Activated CD4-positive, alpha-beta T cell treated with anti-CD3 and anti-CD28 coated beads, Interleukin-2, amount 50 U/mL, for 16 hours (primary cell): Measurements from ENCODE around the gene TNFRSF13B.
"Not testable (repeated sequence)": the region's sequence is repeated elsewhere in the genome, so short reads cannot be mapped to it uniquely, and the experiment has no call there.

Experiments used
- DNase-seq: peaks from one replicate; pipeline ENCODE4 v3.0.0-alpha.2; 2020

The TNFRSF13B gene

GRCh38 chr17:17004997-17005614, 33.2 kb upstream of the TNFRSF13B start:
- DNase-seq = not testable (repeated sequence)

DNA sequence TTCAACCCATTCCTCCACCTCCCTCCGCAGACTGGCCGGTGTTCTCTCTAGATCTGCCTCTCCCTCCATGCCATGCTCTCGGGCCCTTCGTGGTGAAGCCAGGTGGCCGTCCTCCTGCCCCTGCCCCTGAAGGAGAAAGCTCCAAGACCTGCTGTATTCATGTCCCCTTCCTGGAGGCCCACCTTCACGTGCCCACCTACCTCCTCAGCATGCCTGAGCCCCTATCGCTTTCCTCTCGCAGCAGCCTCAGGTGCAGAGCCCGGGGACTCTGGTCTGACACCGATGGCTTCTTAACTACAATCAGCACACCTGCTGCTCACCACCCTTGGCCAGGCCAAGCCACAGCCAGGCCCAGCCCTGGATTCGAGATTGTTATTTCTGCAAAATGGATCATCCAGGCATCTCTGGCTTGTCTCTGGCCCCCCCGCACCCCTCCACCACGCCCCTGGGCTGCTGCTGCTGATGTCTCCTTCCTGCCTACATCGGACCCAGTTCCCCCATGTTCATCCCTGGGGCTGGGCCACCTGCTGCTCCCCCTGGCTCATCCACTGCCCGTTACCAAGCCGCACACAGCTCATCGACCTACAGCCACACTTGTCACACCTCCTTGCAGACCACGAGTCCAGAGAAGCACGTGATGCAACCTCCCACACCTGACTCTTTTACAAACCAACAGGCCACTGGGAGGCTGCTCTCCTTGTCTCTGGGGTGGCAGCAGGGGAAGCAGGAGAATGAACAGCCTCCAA, 32.5 kb upstream of the TNFRSF13B start:
- DNase-seq = no peak

DNA sequence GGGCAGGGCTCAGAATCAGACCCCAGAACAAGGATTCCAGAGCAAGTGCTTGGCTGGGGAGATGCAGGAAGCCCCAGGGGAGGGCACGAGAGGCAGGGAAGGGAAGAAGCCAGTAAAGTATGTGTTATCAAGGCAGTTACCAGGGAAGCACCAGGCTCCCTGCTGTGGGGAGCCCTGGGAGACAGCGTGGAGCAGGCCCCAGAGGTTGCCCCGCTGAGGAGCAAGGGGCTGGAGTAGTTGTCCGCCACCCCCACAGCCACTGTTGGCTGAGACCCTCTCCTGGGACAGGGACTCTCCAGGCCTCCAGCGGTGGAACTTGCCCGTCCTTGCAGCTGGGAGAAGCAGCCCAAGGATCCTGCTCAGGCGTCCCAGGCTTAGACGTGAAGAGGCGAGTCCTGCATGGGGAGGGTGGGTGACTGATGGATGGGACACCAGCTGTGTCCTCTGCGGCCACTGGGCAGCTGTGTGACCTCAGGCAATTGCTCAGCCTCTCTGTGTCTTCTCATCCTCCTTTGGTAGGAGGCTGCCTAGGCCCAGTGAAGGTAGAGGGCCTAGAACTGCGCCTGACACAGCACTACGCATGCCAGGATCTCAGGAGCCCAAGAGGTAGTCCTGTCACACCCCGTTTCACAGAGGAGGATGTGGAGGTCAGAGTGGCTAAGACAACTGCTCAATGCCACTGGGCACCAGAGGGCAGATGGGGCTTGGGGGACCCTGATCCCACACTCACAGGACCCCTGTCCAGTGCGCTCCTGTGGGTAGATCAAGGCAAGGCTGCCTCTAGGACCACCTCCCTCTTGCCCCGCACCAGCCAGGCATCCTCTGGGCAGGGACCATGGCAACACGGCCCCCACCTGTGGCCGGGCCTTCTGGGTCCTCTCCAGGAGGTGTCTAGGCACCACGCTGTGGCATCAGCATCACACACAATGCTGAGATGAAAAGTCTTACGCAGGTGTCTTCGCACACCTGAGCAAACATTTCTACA, 31.1 kb upstream of the TNFRSF13B start:
- not testable (repeated sequence) for DNase-seq

DNA sequence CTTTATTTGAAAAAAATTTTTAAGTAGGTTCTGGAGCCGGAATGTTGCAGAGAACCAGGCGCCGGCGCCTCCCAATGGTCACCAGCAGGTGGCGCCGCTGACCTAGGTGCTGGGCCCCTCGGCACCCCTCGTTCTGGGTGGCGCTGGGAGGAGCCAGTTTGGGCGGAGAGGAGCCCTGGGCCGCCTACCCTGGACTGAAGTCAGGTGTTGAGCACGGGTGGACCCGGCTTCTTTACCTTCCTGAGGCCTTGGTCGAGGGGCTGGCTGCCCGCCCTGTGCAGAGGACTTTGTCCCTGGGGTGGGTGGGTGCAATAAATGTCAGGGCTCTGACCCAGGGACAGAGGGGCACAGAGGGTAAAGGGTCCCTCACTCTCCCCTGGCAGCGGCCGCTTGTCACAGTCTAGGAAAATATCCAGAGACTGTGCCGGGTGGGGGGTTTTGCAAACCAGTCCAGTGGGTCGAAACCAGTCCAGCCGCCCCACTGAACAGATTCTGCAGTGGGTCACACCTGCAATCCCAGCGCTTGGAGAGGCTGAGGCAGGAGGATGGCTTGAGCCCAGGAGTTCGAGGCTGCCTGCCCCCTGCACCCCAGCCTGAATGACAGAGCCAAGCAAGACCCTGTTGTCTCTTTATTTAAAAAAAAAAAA, 30.1 kb upstream of the TNFRSF13B start:
- DNase-seq = peak; percentile 80

DNA sequence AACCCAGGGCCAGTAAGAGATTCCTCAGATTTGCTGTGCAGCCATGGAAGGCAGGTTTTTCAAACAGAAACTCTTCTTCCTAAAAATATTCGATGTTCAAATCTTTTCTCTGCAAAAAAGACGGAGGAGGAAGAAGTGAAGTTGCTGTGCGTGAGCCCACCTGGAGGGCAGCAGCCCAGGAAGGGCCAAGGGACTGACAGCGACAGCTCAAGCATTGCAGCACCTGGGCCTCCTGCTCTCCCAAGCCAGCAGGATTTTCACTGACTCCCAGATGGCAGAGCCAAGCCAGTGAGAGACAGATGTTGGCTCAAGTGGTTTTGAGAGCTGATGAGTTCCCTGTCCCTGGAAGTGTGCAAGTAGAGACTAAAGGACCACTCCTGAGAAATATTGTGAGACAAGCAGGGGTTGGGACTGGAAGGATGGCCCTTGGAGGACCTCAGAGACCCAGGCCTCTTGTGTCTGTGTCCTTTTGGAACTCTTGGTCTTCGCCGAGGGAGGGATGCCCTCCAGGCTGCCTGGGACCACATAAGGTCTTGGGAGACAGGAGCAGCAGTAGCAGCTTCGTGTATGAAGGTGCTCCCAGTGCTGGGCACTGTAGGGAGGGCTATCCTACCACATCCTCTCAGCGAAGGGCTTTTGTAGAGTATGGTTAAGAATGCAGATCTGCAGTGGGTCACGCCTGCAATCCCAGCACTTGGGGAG, 29.3 kb upstream of the TNFRSF13B start:
- no peak for DNase-seq

DNA sequence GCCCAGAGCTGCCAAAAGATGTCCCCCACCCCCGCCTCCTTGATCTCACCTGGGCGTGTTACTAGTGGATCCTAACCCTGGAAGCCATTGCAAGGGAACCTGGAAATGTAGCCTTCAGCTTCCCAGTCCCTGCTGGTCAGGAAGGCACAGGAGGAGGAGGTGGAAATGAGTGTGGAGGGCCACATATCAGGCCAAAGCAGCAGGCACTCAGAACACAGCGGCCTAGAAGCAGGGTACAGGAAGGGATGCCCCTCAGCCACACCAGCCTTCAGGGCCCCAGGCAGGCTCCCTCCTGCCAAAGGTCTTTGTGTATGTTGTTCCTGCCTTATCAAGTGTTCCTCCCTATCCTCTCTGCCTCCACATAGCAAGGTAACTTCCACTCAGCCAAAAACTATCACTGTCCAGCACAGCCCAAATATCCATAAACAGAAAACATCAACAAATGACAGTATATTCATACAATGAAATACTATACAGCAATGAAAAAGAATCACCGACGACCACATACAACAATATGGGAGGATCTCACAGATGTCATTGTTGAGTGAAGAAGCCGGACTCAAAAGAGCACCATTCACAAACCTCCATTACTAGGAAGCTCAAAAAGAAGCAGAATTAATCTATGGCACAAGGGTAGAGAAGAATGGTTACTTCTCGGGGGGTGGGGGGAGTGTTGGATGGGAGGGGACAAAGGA, 28.2 kb upstream of the TNFRSF13B start:
- no peak for DNase-seq

GRCh38 chr17:16997514-16998429, 25.9 kb upstream of the TNFRSF13B start:
- no peak for DNase-seq

DNA sequence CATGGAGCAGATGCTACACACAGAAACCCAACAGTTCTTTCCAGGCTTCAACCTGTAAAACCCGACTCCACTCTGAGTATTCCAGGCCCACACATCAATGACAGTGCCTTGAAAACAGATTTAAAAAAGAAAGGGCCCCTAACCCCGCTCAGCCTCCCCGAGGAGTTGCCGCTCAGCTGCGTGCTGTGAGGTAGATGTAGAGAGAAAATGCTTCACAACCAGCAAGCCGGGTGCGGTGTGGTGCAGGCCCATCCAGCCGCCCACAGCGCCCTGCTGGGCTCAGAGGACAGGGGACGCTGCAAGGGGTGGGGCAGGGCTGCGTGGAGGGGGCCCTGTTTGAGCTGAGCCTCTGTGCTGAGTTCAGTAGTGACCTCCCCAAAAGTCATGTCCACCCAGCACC, 24.8 kb upstream of the TNFRSF13B start:
- DNase-seq = not testable (repeated sequence)

DNA sequence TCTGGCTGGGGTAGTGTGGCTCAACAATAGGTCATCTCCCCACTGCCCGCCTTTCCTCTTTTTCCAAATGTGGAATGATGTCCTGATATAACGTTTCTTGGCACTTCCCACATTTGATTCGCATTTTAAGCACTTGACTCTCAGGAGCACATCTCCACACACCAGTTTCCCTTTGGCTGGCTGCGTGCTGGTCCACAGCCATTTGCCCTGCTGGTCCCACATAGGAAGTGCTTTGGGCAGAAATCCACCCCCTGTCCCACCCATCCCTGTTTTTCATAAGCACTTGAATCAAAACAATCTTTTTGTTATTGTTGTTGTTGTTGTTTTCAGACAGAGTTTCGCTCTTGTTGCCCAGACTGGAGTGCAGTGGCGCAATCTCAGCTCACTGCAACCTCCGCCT, 24.0 kb upstream of the TNFRSF13B start:
- no peak for DNase-seq

DNA sequence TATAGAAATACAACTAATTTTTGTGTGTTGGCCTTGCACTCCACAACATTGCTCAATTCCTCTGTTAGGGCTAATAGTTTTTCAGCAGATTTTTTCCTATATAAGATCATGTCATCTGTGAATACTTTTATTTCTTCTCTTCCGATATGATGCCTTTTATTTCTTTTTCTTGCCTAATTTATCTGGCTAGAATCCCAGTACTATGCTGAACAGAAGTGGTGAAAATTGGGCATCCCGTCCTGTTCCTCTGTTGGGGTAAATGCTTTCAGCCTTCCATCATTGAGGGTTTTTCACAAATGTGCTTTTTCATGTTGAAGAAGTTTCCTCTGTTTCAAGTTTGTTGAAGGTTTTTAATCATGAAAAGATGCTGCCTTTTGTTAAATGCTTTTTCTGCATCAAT, 22.7 kb upstream of the TNFRSF13B start:
- no peak for DNase-seq

- peak; percentile 83 for DNase-seq
Observed at GRCh38 chr17:16991349-16992009, 19.6 kb upstream of the TNFRSF13B start.

DNA sequence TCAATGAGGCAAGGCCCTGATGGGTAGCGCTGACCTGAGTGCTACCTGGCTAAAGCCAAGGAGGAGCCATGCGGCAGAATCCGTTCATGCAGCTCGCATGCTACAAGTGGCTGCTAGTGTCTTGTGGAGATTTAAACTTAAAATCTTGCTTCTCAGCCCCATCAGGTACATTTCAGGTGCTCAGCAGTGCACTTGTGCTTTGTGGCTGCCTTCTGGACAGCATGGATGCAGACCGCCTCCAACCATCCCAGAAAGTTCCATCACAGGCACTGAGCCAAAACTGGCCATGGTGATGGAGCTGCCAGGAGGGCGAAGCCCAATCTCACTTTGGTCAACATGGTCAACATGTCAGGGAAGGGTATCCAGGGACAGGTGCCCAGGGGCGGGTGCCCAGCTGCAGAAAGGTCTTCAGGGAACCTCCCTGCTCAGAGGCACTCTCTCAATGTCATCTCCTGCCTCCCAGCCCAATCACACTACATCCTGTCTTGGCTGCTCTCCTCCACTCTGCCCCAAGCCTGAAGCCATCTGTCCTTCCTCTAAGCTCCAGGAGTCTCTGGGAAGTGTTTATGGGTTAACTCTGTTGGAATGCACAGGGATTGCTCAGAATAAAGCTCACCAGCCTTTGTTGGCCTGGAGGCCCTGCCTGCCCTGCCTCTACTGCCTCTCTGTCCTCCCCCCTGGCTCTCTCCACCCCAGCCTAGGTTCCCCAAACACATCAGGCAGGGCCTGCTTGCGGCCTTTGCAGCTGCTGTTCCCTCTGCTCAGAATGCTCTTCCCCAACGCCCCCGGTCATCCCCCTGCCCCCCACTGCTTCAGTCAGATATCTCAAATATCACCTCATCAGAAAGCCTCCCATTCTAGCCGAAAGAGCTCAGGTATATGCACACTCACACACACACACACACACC, 18.3 kb upstream of the TNFRSF13B start:
- no peak for DNase-seq

DNA sequence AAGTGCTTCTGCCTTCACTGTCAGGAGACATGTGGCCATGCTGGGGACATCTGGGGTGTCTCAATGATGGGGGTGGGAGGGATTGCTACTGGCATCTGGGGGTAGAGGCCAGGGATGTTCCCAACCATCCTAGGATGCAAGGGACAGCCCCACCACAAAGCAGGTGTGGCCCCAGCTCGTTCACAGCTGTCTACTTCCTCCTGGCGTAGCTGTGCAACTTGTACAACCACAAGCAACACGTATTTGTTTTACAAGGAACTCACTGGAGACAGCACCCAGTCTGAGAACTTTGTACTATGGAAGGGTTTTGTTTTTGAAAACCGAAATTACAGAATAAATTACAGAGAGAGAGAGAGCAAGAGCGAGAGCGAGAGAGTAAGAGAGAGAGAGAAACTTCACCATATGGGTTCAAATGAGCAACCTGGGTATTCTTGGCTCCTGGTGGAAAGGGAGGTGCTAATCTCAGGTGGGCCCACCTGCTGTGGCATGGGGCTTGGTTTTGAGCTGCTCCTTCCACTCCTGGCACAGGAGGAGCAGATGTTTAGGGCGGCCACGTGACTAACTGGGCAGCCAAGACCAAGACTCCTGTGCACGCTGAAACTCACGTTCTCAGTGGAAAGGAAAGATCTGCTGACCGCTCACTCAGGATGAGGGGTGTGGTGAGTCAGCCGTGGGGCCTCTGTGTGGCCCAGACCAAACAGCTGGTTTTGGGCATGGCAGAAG, 17.5 kb upstream of the TNFRSF13B start:
- DNase-seq = peak; percentile 58

DNA sequence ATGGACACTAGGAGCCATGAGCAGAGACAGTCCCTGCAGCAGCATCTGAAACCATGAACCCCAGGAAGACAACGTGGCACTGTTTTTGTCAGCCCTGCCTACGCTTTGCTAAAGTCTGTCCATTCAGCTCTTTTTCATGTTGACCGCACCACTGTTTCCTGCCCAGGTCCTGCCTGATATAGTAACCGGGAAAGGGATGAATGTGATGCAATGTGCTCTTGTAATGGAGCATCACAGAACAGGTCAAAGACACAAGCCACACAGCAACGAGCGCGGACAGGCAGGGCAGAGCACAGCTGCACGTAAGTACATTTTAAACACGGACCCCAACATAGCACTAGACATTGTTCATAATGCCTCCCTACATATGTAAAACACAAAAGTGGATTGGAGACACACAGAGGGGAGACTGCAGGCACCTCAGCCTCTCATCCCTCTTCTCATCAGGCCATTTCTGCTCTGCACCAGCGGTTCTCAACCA, 16.9 kb upstream of the TNFRSF13B start:
- peak; percentile 69 for DNase-seq

DNA sequence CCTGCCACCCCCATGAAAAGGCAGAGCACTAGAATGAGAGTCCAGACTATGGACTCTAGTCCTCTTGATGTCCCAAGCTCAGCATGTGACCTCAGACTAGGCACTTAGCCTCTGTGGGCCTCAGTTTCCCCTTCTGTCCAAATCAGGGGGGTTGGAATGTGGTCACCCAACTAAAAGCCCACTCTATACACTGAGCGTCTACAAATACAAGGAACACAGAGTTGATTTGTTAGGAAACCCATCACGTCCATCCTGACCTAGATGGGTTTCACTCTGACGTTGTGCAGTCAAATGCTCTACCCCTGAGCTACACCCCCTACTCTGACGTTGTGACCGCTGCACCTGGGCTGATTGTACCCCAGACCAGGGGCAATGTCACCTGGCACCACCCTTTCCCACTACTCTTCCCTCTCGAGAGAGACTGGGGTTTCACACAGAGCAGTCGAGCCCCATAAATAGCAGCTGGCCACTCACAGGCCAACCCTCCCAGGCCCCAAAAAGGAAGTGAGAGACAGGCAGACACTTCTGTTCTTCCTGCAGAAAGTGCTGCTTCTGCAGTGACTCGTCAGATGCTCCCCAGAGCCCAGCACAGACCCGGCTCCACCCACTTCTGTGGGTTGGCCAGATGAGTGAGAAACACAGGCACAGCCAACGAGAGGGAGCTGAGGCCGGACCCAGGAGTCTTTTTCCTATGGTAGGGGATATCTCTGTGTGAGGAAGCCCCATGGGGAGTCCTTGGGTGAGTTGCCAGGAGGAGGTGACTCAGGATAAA, 16.1 kb upstream of the TNFRSF13B start:
- peak; percentile 91 for DNase-seq

- DNase-seq = no peak
Observed at GRCh38 chr17:16987066-16987829, 15.3 kb upstream of the TNFRSF13B start.
